ENCODE measurements around the gene SFSWAP.

DNA sequence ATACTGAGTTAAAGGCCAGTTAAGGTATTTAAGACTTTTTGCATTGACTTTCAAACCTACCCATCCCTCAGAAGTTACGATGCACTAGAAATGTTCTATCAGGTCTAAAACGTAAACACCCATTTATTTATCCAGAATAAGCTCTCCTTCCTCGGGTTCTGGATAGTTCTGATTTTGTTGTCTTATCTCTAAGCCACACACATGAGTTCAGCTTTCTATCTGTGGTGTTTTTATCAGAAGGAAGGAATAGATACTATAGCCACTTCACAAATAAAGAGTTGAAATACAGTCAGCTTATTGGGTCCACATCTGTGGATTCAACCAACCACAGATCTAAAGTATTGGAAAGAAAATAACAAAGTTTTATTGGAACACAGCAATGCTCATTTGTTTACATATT is 5.4 kb downstream of the SFSWAP start:
- TF ChIP-seq, protein P1, sequence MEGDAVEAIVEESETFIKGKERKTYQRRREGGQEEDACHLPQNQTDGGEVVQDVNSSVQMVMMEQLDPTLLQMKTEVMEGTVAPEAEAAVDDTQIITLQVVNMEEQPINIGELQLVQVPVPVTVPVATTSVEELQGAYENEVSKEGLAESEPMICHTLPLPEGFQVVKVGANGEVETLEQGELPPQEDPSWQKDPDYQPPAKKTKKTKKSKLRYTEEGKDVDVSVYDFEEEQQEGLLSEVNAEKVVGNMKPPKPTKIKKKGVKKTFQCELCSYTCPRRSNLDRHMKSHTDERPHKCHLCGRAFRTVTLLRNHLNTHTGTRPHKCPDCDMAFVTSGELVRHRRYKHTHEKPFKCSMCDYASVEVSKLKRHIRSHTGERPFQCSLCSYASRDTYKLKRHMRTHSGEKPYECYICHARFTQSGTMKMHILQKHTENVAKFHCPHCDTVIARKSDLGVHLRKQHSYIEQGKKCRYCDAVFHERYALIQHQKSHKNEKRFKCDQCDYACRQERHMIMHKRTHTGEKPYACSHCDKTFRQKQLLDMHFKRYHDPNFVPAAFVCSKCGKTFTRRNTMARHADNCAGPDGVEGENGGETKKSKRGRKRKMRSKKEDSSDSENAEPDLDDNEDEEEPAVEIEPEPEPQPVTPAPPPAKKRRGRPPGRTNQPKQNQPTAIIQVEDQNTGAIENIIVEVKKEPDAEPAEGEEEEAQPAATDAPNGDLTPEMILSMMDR (IDR thresholded peaks at IDR 0.05 in 8 of 11, conservative IDR thresholded peaks at IDR 0.05 in 3 of 11): no peak
- TF ChIP-seq POLR2A (IDR thresholded peaks at IDR 0.05): no peak
- TF ChIP-seq POLR2AphosphoS5 (IDR thresholded peaks at IDR 0.05): no peak

Measured in spleen (tissue), 7 donors.